Measurements from ENCODE around the gene FAM229A.

DNA sequence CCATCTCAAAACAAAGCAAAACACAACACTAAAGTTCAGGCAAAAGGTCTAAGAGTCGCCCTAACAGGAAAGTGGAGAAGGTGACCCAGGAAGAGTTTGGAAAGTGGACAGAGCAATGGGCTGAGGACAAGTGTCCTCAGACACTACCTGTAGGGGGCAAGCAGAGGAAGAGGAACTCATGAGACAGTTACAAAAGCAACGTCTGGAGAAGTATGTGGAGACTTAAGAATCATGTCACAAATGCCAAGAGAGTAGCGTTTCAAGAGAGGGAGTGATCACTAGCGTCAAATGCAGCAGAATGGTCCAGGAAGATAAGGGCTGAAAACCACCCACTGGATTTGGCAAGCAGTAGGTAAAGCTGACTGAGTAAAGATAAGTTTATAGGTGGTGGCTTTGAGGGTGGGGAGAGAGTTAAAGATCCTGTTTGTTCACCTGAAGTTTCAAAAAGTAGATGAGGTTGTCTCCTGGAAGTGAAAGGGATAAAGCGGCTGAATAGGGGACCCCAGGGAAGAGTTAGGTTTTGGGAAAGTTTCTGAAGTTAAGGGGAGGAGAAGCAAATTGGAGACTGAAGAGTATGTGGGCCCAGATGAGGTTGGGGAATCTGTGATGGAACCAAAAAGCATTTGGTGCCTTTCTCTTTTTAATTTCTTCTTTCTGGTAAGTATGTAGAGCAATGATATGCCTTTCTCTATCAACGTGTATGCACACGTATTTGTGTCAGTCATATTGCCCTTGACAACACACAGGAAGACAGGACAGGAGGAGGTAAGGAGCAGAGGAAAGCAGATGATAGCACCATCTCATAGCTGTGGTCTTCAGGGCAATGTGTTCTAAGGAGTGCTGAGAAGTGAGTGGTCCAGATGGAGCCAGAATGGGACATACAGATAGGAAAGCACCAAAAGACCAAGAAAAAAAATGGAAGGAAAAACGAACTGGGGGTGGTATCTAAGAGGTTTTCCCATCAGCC is 28.9 kb upstream of the FAM229A start:
- TF ChIP-seq POLR2AphosphoS5 (IDR thresholded peaks at IDR 0.05; ENCODE audit: low read depth, low read length) (no peak), RFX5 (IDR thresholded peaks at IDR 0.05; ENCODE audit: borderline replicate concordance, low read depth, low read length) (no peak), POU5F1 (IDR thresholded peaks at IDR 0.05; ENCODE audit: low read depth, low read length) (no peak), RAD21 (IDR thresholded peaks at IDR 0.05 in 1 of 2, conservative IDR thresholded peaks at IDR 0.05 in 1 of 2; ENCODE audit: low read depth in 2 of 2, low read length in 2 of 2) (no peak), CBX5 (IDR thresholded peaks at IDR 0.05; ENCODE audit: low read depth, low read length) (no peak), GABPA (IDR thresholded peaks at IDR 0.05; ENCODE audit: borderline replicate concordance, insufficient read depth, low read length) (no peak), ASH2L (IDR thresholded peaks at IDR 0.05; ENCODE audit: low read length) (no peak), EZH2 (IDR thresholded peaks at IDR 0.05; ENCODE audit: low read depth, low read length, severe bottlenecking) (no peak), SIX5 (IDR thresholded peaks at IDR 0.05; ENCODE audit: low read depth, low read length) (no peak), ZNF274 (IDR thresholded peaks at IDR 0.05; ENCODE audit: borderline replicate concordance, extremely low read depth, low read length) (no peak)
- TF ChIP-seq, protein P1, sequence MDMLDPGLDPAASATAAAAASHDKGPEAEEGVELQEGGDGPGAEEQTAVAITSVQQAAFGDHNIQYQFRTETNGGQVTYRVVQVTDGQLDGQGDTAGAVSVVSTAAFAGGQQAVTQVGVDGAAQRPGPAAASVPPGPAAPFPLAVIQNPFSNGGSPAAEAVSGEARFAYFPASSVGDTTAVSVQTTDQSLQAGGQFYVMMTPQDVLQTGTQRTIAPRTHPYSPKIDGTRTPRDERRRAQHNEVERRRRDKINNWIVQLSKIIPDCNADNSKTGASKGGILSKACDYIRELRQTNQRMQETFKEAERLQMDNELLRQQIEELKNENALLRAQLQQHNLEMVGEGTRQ (IDR thresholded peaks at IDR 0.05; ENCODE audit: low read length): no peak
- TF ChIP-seq, protein P2, sequence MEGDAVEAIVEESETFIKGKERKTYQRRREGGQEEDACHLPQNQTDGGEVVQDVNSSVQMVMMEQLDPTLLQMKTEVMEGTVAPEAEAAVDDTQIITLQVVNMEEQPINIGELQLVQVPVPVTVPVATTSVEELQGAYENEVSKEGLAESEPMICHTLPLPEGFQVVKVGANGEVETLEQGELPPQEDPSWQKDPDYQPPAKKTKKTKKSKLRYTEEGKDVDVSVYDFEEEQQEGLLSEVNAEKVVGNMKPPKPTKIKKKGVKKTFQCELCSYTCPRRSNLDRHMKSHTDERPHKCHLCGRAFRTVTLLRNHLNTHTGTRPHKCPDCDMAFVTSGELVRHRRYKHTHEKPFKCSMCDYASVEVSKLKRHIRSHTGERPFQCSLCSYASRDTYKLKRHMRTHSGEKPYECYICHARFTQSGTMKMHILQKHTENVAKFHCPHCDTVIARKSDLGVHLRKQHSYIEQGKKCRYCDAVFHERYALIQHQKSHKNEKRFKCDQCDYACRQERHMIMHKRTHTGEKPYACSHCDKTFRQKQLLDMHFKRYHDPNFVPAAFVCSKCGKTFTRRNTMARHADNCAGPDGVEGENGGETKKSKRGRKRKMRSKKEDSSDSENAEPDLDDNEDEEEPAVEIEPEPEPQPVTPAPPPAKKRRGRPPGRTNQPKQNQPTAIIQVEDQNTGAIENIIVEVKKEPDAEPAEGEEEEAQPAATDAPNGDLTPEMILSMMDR (IDR thresholded peaks at IDR 0.05; ENCODE audit: control extremely low read depth in 1 of 3, insufficient read depth in 1 of 3, low read depth in 1 of 3, low read length in 3 of 3): no peak
- TF ChIP-seq, protein P3, sequence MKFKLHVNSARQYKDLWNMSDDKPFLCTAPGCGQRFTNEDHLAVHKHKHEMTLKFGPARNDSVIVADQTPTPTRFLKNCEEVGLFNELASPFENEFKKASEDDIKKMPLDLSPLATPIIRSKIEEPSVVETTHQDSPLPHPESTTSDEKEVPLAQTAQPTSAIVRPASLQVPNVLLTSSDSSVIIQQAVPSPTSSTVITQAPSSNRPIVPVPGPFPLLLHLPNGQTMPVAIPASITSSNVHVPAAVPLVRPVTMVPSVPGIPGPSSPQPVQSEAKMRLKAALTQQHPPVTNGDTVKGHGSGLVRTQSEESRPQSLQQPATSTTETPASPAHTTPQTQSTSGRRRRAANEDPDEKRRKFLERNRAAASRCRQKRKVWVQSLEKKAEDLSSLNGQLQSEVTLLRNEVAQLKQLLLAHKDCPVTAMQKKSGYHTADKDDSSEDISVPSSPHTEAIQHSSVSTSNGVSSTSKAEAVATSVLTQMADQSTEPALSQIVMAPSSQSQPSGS (IDR thresholded peaks at IDR 0.05; ENCODE audit: low read length): no peak
